Lower leg skin (tissue), 3 donors: ENCODE results near the gene MAGI2.

Experiments used
- POLR2A ChIP-seq, 2 donors: fragments of 450-650 bp; IDR thresholded peaks; one replicate each; pipeline ENCODE4 v1.6.1; 2016 to 2017; ENCODE audit warnings: antibody characterized with exemption in 2 of 2, mild to moderate bottlenecking in 1 of 2, moderate library complexity in 1 of 2
- TF ChIP-seq, protein P1 (sequence below), 3 donors: fragments of 450-650 bp; IDR thresholded peaks; one replicate each; pipeline ENCODE4 v1.5.1; 2016; ENCODE audit warnings: antibody characterized with exemption in 3 of 3, mild to moderate bottlenecking in 3 of 3, moderate library complexity in 2 of 3

DNA sequence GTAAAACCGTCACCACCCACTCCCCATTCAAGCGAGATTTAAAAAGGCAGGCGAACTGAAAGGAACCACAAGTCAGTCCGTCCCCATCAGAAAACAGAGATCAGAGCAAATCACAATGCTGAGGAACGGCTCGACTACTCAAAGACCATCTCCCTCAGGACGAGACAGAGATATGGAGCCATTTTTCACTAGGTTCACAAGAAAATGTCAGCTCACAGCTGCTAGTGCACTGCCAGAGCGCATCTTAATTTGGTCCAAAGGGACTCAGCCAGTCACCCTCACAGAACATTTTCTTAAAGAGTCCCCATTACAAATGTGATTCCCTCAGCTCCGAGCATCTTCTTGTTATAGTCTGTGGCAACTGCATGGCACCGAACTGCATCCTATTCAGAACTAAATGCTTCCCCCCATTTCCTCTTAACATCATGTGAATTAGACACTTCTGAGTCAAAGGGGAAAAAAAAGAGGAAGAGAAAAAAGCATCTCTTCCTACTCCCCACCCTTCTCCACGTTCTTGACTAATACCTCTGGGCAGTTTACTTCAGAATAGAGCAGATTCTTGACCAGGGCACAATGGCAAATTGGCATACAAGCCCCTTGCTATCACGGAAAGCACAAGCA is 683.9 kb downstream of the MAGI2 start:
- TF ChIP-seq, protein P1, sequence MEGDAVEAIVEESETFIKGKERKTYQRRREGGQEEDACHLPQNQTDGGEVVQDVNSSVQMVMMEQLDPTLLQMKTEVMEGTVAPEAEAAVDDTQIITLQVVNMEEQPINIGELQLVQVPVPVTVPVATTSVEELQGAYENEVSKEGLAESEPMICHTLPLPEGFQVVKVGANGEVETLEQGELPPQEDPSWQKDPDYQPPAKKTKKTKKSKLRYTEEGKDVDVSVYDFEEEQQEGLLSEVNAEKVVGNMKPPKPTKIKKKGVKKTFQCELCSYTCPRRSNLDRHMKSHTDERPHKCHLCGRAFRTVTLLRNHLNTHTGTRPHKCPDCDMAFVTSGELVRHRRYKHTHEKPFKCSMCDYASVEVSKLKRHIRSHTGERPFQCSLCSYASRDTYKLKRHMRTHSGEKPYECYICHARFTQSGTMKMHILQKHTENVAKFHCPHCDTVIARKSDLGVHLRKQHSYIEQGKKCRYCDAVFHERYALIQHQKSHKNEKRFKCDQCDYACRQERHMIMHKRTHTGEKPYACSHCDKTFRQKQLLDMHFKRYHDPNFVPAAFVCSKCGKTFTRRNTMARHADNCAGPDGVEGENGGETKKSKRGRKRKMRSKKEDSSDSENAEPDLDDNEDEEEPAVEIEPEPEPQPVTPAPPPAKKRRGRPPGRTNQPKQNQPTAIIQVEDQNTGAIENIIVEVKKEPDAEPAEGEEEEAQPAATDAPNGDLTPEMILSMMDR (IDR thresholded peaks at IDR 0.05), result no peak
- no peak for TF ChIP-seq POLR2A (IDR thresholded peaks at IDR 0.05)
